ENCODE results near the gene KCNK4. TPM values are rescaled to one million over a fixed set of nuclear protein-coding genes. Genes with fewer than 3 reads are reported as not detected.

The KCNK4 gene
- polyA plus RNA-seq, 1 donor (not counting 4 experiments of a cell fraction or from before 2014, with no cell fraction given) = not detected

GRCh38 chr11:64253481-64253880, 37.6 kb upstream of the KCNK4 start:
- no peaks in the 10 kb centered on the region for H3K9me3 ChIP-seq (ENCODE audit: control insufficient read depth, low read depth, low read length)
- FAIRE-seq (no peak), DNase-seq (ENCODE audit: low read depth, low spot score) (no peak)
- H3K4me2 ChIP-seq (ENCODE audit: control insufficient read depth, extremely low read depth, insufficient read depth, low read depth, low read length) = peak overlapping the region; percentile 87
- peak overlapping the region; percentile 28 for H3K9ac ChIP-seq (ENCODE audit: control insufficient read depth, extremely low read depth, insufficient read depth, low read length)
- H2AFZ ChIP-seq (ENCODE audit: control insufficient read depth, low read length) = no peak overlapping the region
- H3K4me3 ChIP-seq (ENCODE audit: control insufficient read depth in 2 of 3, extremely low read depth in 1 of 3, insufficient read depth in 2 of 3, low read depth in 1 of 3, low read length in 3 of 3) = peak overlapping the region in 1 of 3 experiments; percentile 96
- H3K27me3 ChIP-seq (ENCODE audit: control insufficient read depth, extremely low read depth, insufficient read depth, low read length) = no peaks in the 10 kb centered on the region
- H3K79me2 ChIP-seq (ENCODE audit: control insufficient read depth, insufficient read depth, low read length) = peaks cover 41% of the 10 kb centered on the region
- H3K9me1 ChIP-seq (ENCODE audit: control insufficient read depth, extremely low read depth, insufficient read depth, low read length) = no peaks in the 10 kb centered on the region
- no peak for TF ChIP-seq EZH2 (IDR thresholded peaks at IDR 0.05; ENCODE audit: low read length)
- no peak for TF ChIP-seq CTCF (optimal IDR thresholded peaks at IDR 0.05 in 1 of 3, IDR thresholded peaks at IDR 0.05 in 1 of 3, conservative IDR thresholded peaks at IDR 0.05 in 1 of 3; ENCODE audit: extremely low read depth in 1 of 3, insufficient read depth in 2 of 3, low read length in 3 of 3)
- peaks cover 20% of the 10 kb centered on the region for H3K4me1 ChIP-seq (ENCODE audit: control insufficient read depth, extremely low read depth, insufficient read depth, low read length)
- dilution Hi-C loops (cut with MboI; ENCODE audit: extremely low pct_ligation_motif_present, low sequenced_read_pairs) = no loop called here
- H4K20me1 ChIP-seq (ENCODE audit: control insufficient read depth, extremely low read depth, insufficient read depth, low read length) = peaks cover 8% of the 10 kb centered on the region
- peaks cover 22 to 32% of the 10 kb centered on the region in 2 experiments for H3K36me3 ChIP-seq (ENCODE audit: control insufficient read depth in 2 of 2, extremely low read depth in 1 of 2, insufficient read depth in 2 of 2, low read length in 2 of 2)
- no peak overlapping the region for H3K27ac ChIP-seq (ENCODE audit: control insufficient read depth, insufficient read depth, low read length)

GRCh38 chr11:64254326-64254725, 36.8 kb upstream of the KCNK4 start:
- H4K20me1 ChIP-seq (ENCODE audit: control insufficient read depth, extremely low read depth, insufficient read depth, low read length) = peaks cover 8% of the 10 kb centered on the region
- H3K4me1 ChIP-seq (ENCODE audit: control insufficient read depth, extremely low read depth, insufficient read depth, low read length) = peaks cover 20% of the 10 kb centered on the region
- H3K79me2 ChIP-seq (ENCODE audit: control insufficient read depth, insufficient read depth, low read length) = peaks cover 45% of the 10 kb centered on the region
- no peaks in the 10 kb centered on the region for H3K9me3 ChIP-seq (ENCODE audit: control insufficient read depth, low read depth, low read length)
- DNase-seq (ENCODE audit: low read depth, low spot score) = no peak
- no peaks in the 10 kb centered on the region for H3K9me1 ChIP-seq (ENCODE audit: control insufficient read depth, extremely low read depth, insufficient read depth, low read length)
- dilution Hi-C loops (cut with MboI; ENCODE audit: extremely low pct_ligation_motif_present, low sequenced_read_pairs) = no loop called here
- H3K4me3 ChIP-seq (ENCODE audit: control insufficient read depth in 2 of 3, extremely low read depth in 1 of 3, insufficient read depth in 2 of 3, low read depth in 1 of 3, low read length in 3 of 3) = no peak overlapping the region
- H2AFZ ChIP-seq (ENCODE audit: control insufficient read depth, low read length) = no peak overlapping the region
- H3K27me3 ChIP-seq (ENCODE audit: control insufficient read depth, extremely low read depth, insufficient read depth, low read length) = no peaks in the 10 kb centered on the region
- H3K9ac ChIP-seq (ENCODE audit: control insufficient read depth, extremely low read depth, insufficient read depth, low read length) = no peak overlapping the region
- no peak for FAIRE-seq
- TF ChIP-seq CTCF (optimal IDR thresholded peaks at IDR 0.05 in 1 of 3, IDR thresholded peaks at IDR 0.05 in 1 of 3, conservative IDR thresholded peaks at IDR 0.05 in 1 of 3; ENCODE audit: extremely low read depth in 1 of 3, insufficient read depth in 2 of 3, low read length in 3 of 3) (no peak), EZH2 (IDR thresholded peaks at IDR 0.05; ENCODE audit: low read length) (no peak)
- no peak overlapping the region for H3K27ac ChIP-seq (ENCODE audit: control insufficient read depth, insufficient read depth, low read length)
- peaks cover 26 to 41% of the 10 kb centered on the region in 2 experiments for H3K36me3 ChIP-seq (ENCODE audit: control insufficient read depth in 2 of 2, extremely low read depth in 1 of 2, insufficient read depth in 2 of 2, low read length in 2 of 2)
- H3K4me2 ChIP-seq (ENCODE audit: control insufficient read depth, extremely low read depth, insufficient read depth, low read depth, low read length) = no peak overlapping the region
